ENCODE results near the gene SLC25A47.
"Not testable (repeated sequence)": the region's sequence is repeated elsewhere in the genome, so short reads cannot be mapped to it uniquely, and the experiment has no call there.

Gene SLC25A47

DNA sequence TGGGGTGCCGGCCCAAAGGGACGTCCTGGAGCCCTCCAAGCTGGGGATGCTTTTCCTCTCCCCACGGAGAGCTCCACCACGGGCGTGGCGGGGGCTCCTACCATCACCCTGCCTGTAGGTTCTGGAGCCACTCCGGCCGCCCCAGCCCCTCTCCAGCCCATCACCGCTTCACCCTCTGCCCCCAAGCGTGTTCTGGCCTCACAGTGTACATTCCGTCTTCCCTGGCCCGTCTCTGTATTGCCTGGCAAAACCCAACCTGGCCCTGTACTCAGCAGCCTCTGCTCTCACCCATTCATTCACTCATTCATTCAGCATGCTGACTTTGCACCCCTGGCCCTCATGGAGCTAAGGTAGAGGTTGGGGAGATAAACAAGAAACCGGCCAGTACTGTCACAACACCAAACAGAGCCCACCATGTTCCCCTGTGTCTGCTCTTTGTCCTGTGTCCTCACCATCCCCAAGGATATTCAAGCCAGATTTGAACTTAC, 37.2 kb upstream of the SLC25A47 start:
- no peak for DNase-seq (ENCODE audit: low spot score)
- TF ChIP-seq, protein P1, sequence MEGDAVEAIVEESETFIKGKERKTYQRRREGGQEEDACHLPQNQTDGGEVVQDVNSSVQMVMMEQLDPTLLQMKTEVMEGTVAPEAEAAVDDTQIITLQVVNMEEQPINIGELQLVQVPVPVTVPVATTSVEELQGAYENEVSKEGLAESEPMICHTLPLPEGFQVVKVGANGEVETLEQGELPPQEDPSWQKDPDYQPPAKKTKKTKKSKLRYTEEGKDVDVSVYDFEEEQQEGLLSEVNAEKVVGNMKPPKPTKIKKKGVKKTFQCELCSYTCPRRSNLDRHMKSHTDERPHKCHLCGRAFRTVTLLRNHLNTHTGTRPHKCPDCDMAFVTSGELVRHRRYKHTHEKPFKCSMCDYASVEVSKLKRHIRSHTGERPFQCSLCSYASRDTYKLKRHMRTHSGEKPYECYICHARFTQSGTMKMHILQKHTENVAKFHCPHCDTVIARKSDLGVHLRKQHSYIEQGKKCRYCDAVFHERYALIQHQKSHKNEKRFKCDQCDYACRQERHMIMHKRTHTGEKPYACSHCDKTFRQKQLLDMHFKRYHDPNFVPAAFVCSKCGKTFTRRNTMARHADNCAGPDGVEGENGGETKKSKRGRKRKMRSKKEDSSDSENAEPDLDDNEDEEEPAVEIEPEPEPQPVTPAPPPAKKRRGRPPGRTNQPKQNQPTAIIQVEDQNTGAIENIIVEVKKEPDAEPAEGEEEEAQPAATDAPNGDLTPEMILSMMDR (IDR thresholded peaks at IDR 0.05; ENCODE audit: extremely low read depth, insufficient read depth, missing control alignments), result no peak
- in situ Hi-C loops (cut with MboI; ENCODE audit: low pct_unique_long_range_greater_than_20kb, low sequenced_read_pairs, unreplicated experiment), result no loop called here

DNA sequence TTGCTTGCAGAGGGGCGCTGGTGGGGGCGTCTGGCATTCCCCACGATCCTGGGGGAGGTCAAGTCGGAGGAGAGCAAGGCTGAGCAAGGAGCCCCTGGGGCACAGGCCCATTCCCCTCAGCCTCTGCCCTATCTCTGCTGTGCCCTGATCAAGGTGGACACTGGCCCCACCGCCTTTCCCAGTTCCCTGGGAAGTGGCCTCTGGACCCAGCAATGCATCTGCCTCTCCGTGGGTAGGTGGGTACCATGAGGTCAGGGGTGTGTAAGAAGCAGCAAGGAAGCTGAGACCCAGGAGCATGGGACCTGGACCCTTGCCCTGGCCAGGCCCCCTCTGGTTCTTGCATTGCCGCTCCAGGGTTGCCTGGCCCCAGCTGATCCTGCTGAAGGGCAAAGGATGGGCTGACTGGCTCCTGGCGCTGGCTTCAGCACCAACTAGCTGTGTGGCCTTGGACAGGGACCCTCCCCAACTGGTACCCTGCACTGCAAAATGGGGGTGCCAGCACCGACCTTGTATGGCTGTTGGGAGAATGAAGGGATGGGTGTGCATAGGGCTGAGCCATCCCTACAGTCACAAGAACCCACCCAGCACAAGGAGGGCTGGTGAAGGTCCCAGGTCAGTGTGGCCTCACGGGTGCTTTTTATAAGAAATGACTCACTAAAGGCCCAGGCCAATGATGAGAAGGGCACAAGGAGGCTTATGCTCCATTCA, 36.5 kb upstream of the SLC25A47 start:
- TF ChIP-seq, protein P1 (IDR thresholded peaks at IDR 0.05; ENCODE audit: extremely low read depth, insufficient read depth, missing control alignments), result no peak
- in situ Hi-C loops (cut with MboI; ENCODE audit: low pct_unique_long_range_greater_than_20kb, low sequenced_read_pairs, unreplicated experiment), result no loop called here
- DNase-seq (ENCODE audit: low spot score), result peak; percentile 15

DNA sequence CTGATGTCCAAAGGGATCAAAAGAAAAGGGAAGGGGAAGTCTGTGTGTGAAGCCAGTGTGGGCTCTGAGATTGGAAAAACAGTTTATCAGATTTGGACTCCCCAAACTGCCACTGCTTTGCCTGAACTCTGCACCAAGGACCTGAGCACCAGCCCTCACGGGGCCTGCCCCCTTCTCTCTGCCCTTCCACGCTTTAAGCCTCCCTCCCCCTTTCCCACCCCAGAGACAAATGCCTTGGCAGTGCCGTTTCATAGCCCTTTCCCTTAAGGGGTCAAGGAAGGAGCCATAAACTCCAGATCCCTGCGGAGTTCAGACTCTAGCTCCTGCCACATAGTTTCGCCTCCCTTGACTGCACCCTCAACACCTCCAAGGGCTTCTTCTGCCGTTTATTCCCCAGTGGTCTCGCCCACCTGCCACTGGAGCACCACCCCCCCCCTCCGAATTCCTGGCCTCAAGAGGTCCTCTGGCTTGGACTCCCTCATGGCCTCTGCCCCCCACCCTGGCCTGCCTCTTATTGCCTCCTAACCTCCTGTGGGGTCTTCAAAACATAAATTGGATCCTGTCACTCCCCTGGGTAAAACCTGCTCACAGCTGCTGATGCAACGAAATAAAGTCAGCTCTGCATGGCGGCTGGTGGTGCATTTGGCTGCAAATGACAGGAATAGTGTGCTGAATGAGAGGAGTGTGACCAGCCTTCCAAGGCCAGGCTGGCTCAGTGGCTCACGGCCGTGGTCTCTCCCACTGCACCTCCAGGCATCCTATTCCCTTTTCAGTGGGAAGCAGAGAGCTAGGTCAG, 35.7 kb upstream of the SLC25A47 start:
- in situ Hi-C loops (cut with MboI; ENCODE audit: low pct_unique_long_range_greater_than_20kb, low sequenced_read_pairs, unreplicated experiment), result no loop called here
- DNase-seq (ENCODE audit: low spot score), result no peak
- TF ChIP-seq, protein P1 (IDR thresholded peaks at IDR 0.05; ENCODE audit: extremely low read depth, insufficient read depth, missing control alignments), result no peak

DNA sequence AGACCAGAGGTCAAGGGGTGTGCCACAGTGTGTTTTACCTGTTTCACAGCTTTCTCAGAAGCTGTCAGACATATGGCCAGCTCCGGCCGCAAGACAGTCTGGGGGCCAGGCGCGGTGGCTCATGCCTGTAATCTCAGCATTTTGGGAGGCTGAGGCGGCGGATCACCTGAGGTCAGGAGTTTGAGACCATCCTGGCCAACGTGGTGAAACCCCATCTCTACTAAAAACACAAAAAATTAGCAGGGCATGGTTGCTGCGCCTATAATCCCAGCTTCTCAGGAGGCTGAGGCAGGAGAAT, 35.2 kb upstream of the SLC25A47 start:
- in situ Hi-C loops (cut with MboI; ENCODE audit: low pct_unique_long_range_greater_than_20kb, low sequenced_read_pairs, unreplicated experiment); DNase-seq (ENCODE audit: low spot score): not testable (repeated sequence)

DNA sequence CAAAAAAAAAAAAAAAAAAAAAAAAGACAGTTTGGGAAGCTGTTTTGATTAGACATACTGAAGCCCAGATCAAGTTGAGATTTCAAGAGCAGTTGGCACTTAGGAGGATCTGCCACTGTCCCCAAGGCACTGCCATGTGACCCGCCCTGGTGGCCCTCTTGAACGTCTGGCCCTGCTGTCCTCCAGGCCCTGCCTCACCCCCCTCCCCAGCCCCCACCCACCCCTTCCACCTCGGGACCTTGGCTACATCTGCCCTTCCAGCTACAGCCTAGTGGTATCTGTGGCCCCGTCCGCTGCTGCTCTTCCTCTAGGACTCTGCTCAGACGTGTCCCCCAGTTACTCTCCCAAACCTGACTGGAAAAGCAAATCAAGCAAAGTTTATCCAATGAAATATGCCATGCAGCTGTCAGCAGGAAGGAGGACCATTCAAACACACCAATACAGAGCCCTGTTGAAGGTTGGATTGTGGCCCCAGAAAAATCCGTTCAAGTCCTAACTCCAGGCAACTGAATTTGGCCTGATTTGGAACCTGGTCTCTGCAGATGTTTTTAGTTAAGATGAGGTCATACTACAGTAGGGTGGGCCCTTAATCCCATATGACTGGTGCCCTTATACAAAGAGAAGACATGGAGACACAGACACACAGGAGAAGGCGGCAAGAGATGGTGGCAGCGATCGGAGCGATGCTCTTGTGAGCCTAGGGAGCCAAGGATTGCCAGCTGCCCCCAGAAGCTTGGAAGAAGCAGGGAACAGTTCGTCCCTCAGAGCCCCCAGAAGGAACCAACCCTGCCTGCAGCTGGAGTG, 34.6 kb upstream of the SLC25A47 start:
- in situ Hi-C loops (cut with MboI; ENCODE audit: low pct_unique_long_range_greater_than_20kb, low sequenced_read_pairs, unreplicated experiment), result no loop called here
- TF ChIP-seq, protein P1 (IDR thresholded peaks at IDR 0.05; ENCODE audit: extremely low read depth, insufficient read depth, missing control alignments), result no peak
- no peak for DNase-seq (ENCODE audit: low spot score)

DNA sequence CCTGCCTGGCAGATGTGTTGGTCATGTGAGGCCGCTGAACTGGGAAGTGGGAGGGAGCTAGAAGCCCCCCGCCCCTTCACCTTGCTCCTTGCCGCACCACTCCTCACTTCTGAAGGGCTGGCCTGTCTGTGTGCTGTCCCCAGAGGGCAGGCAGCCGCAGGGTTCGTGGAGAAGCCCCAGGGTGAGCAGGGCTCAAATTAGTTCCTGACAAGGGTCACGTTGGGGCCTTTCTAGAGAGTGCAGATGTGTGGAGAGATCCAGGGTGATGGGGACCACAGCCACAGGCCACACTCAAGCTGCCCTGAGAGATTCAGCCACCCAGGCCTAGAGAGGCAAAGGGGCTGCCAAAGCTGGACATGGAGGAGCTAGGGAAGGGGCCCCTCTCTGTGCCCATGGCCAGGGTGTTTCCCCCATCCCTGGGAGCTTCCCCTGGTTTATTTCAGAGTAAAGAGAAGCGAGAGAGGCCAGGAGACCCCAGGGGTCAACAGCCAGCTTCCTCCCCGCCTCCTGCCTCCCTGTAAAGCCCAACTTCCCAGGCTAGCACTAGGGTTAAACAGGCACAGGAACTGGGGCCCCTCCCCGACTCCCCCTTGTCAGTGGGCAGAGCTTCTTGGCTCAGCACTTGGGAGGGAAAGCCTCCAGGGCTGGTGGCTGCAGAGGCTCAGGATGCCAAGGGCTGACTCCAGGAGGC, 33.1 kb upstream of the SLC25A47 start:
- TF ChIP-seq, protein P1 (IDR thresholded peaks at IDR 0.05; ENCODE audit: extremely low read depth, insufficient read depth, missing control alignments), result no peak
- peak; percentile 27 for DNase-seq (ENCODE audit: low spot score)
- in situ Hi-C loops (cut with MboI; ENCODE audit: low pct_unique_long_range_greater_than_20kb, low sequenced_read_pairs, unreplicated experiment), result no loop called here
